RWPE2 (cell line): ENCODE results near the gene FAM98B.

Source experiments
- ATAC-seq: fragments of 200-7000 bp; cut with Tn5 transposase; 3 replicates; pipeline ENCODE4 v1.9.1; 2021; ENCODE audit warnings: low read depth
- DNase-seq: peaks from one replicate; pipeline ENCODE4 v3.0.0-alpha.2; 2020; ENCODE audit warnings: low spot score
- H3K27ac ChIP-seq: fragments of 450-650 bp; 2 replicates; pipeline ENCODE4 v1.5.1; 2017; ENCODE audit warnings: mild to moderate bottlenecking; ENCODE audit not compliant: poor library complexity, severe bottlenecking
- H3K27me3 ChIP-seq: fragments of 250-450 bp; sonication (Bioruptor Pico); 2 replicates; pipeline ENCODE4 v1.5.1; 2021; ENCODE audit warnings: mild to moderate bottlenecking, moderate library complexity; ENCODE audit not compliant: insufficient read depth, poor library complexity, severe bottlenecking
- H3K36me3 ChIP-seq: fragments of 250-450 bp; sonication (Bioruptor Pico); 2 replicates; pipeline ENCODE4 v1.5.1; 2020; ENCODE audit warnings: low read depth, mild to moderate bottlenecking, moderate library complexity
- H3K4me1 ChIP-seq: fragments of 250-450 bp; sonication (Bioruptor Pico); 2 replicates; pipeline ENCODE4 v1.5.1; 2021; ENCODE audit warnings: mild to moderate bottlenecking, moderate library complexity; ENCODE audit not compliant: insufficient read depth, poor library complexity, severe bottlenecking
- H3K4me3 ChIP-seq: fragments of 250-450 bp; sonication (Bioruptor Pico); 2 replicates; pipeline ENCODE4 v1.5.1; 2021; ENCODE audit warnings: mild to moderate bottlenecking, moderate library complexity; ENCODE audit not compliant: severe bottlenecking
- H3K9me3 ChIP-seq: fragments of 250-450 bp; sonication (Bioruptor Pico); 2 replicates; pipeline ENCODE4 v1.5.1; 2021; ENCODE audit warnings: mild to moderate bottlenecking, moderate library complexity; ENCODE audit not compliant: severe bottlenecking
- TF ChIP-seq, protein P1 (sequence below): fragments of 450-650 bp; IDR thresholded peaks from one replicate; pipeline ENCODE4 v1.5.1; 2017; ENCODE audit warnings: mild to moderate bottlenecking, moderate library complexity; ENCODE audit not compliant: poor library complexity, severe bottlenecking

FAM98B gene

DNA sequence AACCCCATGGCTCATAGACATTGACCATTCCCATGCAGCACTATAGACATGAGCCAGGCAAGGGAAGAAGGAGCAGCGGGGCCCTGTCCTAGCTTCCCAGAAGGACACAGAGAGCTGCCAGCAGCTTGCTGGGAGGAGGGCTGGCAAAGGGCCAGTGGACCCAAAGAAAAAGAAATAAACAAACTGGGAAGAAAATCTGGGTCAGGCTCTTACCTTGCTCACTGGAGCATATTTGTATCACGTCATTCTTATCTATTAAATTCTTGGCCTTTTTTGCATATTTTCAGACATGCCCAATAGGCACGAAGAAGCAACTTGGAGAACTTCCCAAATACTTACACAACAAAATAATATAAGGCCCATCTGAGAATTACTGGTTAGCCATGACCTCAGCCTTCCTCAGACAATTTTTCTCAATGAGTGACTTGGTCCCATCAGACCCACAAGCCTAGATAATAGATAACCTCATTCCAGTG lies 82.3 kb downstream of the FAM98B start:
- H3K27me3 ChIP-seq = no peaks in the 10 kb centered on the region
- no peaks in the 10 kb centered on the region for H3K4me1 ChIP-seq
- no peak overlapping the region for H3K4me3 ChIP-seq
- H3K36me3 ChIP-seq = no peaks in the 10 kb centered on the region
- TF ChIP-seq, protein P1, sequence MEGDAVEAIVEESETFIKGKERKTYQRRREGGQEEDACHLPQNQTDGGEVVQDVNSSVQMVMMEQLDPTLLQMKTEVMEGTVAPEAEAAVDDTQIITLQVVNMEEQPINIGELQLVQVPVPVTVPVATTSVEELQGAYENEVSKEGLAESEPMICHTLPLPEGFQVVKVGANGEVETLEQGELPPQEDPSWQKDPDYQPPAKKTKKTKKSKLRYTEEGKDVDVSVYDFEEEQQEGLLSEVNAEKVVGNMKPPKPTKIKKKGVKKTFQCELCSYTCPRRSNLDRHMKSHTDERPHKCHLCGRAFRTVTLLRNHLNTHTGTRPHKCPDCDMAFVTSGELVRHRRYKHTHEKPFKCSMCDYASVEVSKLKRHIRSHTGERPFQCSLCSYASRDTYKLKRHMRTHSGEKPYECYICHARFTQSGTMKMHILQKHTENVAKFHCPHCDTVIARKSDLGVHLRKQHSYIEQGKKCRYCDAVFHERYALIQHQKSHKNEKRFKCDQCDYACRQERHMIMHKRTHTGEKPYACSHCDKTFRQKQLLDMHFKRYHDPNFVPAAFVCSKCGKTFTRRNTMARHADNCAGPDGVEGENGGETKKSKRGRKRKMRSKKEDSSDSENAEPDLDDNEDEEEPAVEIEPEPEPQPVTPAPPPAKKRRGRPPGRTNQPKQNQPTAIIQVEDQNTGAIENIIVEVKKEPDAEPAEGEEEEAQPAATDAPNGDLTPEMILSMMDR = no peak
- no peaks in the 10 kb centered on the region for H3K9me3 ChIP-seq
- H3K27ac ChIP-seq = no peak overlapping the region
- ATAC-seq = no peak
- DNase-seq = no peak
